AG10803 (cell line): Measurements from ENCODE around the gene CCDC81.

Experiments
- DNase-seq: peaks from one replicate; pipeline ENCODE4 v3.0.0; 2010; ENCODE audit warnings: low read depth
- H3K4me3 ChIP-seq: 2 replicates; pipeline ENCODE4 v1.5.1; 2011; ENCODE audit warnings: mild to moderate bottlenecking, low read length, control low read depth
- CTCF ChIP-seq: conservative IDR thresholded peaks from 2 replicates; pipeline ENCODE4 v1.5.1; 2011; ENCODE audit warnings: mild to moderate bottlenecking, low read length, control low read depth, inconsistent platforms

The CCDC81 gene

GRCh38 chr11:86458294-86459001 lies 83.8 kb downstream of the CCDC81 start:
- peak; percentile 40 for DNase-seq
- no peak for TF ChIP-seq CTCF
- no peak overlapping the region for H3K4me3 ChIP-seq

GRCh38 chr11:86459002-86459385 lies 84.3 kb downstream of the CCDC81 start:
- no peak for TF ChIP-seq CTCF
- DNase-seq: no peak
- H3K4me3 ChIP-seq: no peak overlapping the region

- no peak overlapping the region for H3K4me3 ChIP-seq
- peak; percentile 84 for DNase-seq
Observed at GRCh38 chr11:86459682-86460460, 85.2 kb downstream of the CCDC81 start.

GRCh38 chr11:86460461-86461385 lies 86.0 kb downstream of the CCDC81 start:
- DNase-seq: no peak
- no peak for TF ChIP-seq CTCF
- H3K4me3 ChIP-seq: no peak overlapping the region

More at GRCh38 chr11:86459682-86460460, 85.2 kb downstream of the CCDC81 start:
- no peak for TF ChIP-seq CTCF

GRCh38 chr11:86461892-86462291 lies 87.2 kb downstream of the CCDC81 start:
- TF ChIP-seq CTCF: no peak
- DNase-seq: no peak

GRCh38 chr11:86463120-86463519 lies 88.4 kb downstream of the CCDC81 start:
- no peak for TF ChIP-seq CTCF
- DNase-seq: no peak

More at GRCh38 chr11:86461892-86462291, 87.2 kb downstream of the CCDC81 start:
- no peak overlapping the region for H3K4me3 ChIP-seq

More at GRCh38 chr11:86463120-86463519, 88.4 kb downstream of the CCDC81 start:
- H3K4me3 ChIP-seq: no peak overlapping the region
